ACC112 (cell line): Measurements from ENCODE around the gene RECQL5.

Experiments
- H2AFZ ChIP-seq: fragments of 200-600 bp; sonication (generic); one replicate; pipeline ENCODE4 v1.6.0; 2017; ENCODE audit warnings: antibody characterized with exemption, low read length; ENCODE audit not compliant: unreplicated experiment
- H3K27ac ChIP-seq: fragments of 200-600 bp; sonication (generic); 2 replicates; pipeline ENCODE4 v1.5.1; 2014; ENCODE audit warnings: low read depth, mild to moderate bottlenecking, antibody characterized with exemption, low read length, moderate library complexity
- H3K27me3 ChIP-seq: fragments of 200-600 bp; sonication (generic); 2 replicates; pipeline ENCODE4 v1.6.1; 2014; ENCODE audit warnings: mild to moderate bottlenecking, antibody characterized with exemption, low read length, moderate library complexity, mixed read lengths; ENCODE audit not compliant: insufficient read depth
- H3K36me3 ChIP-seq: fragments of 200-600 bp; sonication (generic); 2 replicates; pipeline ENCODE4 v1.6.1; 2016; ENCODE audit warnings: mild to moderate bottlenecking, antibody characterized with exemption, low read length, moderate library complexity, mixed read lengths; ENCODE audit not compliant: insufficient read depth
- H3K4me1 ChIP-seq: fragments of 200-600 bp; sonication (generic); one replicate; pipeline ENCODE4 v1.6.1; 2016; ENCODE audit warnings: low read length, mixed read lengths; ENCODE audit not compliant: insufficient read depth, unreplicated experiment, control insufficient read depth
- H3K4me3 ChIP-seq: fragments of 200-600 bp; sonication (generic); 2 replicates; pipeline ENCODE4 v1.5.1; 2014; ENCODE audit warnings: mild to moderate bottlenecking, low read depth, low read length
- H3K79me2 ChIP-seq: fragments of 200-600 bp; sonication (generic); one replicate; pipeline ENCODE4 v1.6.0; 2016; ENCODE audit warnings: low read length; ENCODE audit not compliant: control insufficient read depth, unreplicated experiment, insufficient read depth

RECQL5 gene

GRCh38 chr17:75626496-75627038 is 40.4 kb downstream of the RECQL5 start:
- no peak overlapping the region for H3K27ac ChIP-seq
- no peak overlapping the region for H2AFZ ChIP-seq

GRCh38 chr17:75625813-75626486 is 41.0 kb downstream of the RECQL5 start:
- no peaks in the 10 kb centered on the region for H3K79me2 ChIP-seq
- no peak overlapping the region for H2AFZ ChIP-seq
- H3K27me3 ChIP-seq = no peaks in the 10 kb centered on the region
- H3K27ac ChIP-seq = no peak overlapping the region
- H3K36me3 ChIP-seq = no peaks in the 10 kb centered on the region
- no peak overlapping the region for H3K4me3 ChIP-seq
- H3K4me1 ChIP-seq = no peaks in the 10 kb centered on the region

More at GRCh38 chr17:75626496-75627038, 40.4 kb downstream of the RECQL5 start:
- Histone ChIP-seq H3K79me2 (no peaks in the 10 kb centered on the region), H3K4me3 (no peak overlapping the region), H3K27me3 (no peaks in the 10 kb centered on the region), H3K36me3 (no peaks in the 10 kb centered on the region), H3K4me1 (no peaks in the 10 kb centered on the region)

DNA sequence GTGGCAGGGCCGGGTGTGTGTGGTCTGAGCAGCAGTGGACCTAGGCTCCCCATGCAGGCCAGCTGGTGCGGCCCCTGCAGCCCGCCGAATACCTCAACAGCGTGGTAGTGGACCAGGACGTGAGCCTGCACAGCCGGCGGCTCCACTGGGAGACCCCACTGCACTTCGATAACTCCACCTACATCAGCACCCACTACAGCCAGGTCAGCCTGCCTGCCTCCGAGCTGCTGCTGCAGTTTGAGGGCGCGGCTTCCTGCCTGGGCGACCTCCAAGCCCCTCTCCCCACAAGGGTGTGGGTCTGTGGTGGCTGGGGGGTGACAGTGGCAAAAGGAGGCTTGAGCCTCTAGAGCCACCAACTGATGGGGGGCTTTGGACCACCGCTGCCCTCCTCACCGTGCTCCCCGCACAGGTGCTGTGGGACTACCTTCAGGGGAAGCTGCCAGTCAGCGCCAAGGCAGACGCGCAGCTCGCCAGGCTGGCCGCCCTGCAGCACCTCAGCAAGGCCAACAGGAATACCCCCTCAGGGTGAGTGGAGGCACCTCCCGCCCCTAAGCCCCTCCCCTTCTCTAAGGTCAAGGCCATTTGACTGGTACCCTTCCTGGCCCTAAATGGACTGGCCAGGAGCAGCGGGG is 42.1 kb downstream of the RECQL5 start:
- no peak overlapping the region for H3K27ac ChIP-seq
- no peak overlapping the region for H3K4me3 ChIP-seq
- no peaks in the 10 kb centered on the region for H3K36me3 ChIP-seq
- no peak overlapping the region for H2AFZ ChIP-seq
- H3K4me1 ChIP-seq = no peaks in the 10 kb centered on the region
- no peaks in the 10 kb centered on the region for H3K79me2 ChIP-seq
- H3K27me3 ChIP-seq = no peaks in the 10 kb centered on the region

GRCh38 chr17:75624021-75624420 is 42.9 kb downstream of the RECQL5 start:
- H2AFZ ChIP-seq = no peak overlapping the region
- H3K4me3 ChIP-seq = no peak overlapping the region
- H3K4me1 ChIP-seq = no peaks in the 10 kb centered on the region
- no peaks in the 10 kb centered on the region for H3K79me2 ChIP-seq
- no peaks in the 10 kb centered on the region for H3K36me3 ChIP-seq
- H3K27me3 ChIP-seq = no peaks in the 10 kb centered on the region
- H3K27ac ChIP-seq = no peak overlapping the region

DNA sequence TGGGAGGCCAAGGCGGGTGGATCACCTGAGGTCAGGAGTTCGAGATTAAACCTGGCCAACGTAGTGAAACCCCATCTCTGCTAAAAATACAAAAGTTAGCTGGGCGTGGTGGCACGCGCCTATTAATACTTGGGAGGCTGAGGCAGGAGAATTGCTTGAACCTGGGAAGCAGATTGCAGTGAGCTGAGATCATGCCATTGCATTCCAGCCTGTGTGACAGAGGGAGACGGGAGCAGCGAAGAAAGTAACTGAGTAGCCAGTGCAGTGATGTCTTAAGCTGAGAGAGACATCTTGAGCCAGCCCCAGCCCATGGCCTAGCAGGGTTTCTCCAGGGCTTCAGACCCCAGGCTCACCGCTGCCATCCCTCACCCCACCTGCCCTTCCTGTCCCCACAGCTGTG is 43.6 kb downstream of the RECQL5 start:
- Histone ChIP-seq H3K4me3 (no peak overlapping the region), H3K27ac (no peak overlapping the region), H3K4me1 (no peaks in the 10 kb centered on the region), H3K79me2 (no peaks in the 10 kb centered on the region), H3K27me3 (no peaks in the 10 kb centered on the region), H3K36me3 (no peaks in the 10 kb centered on the region), H2AFZ (no peak overlapping the region)

GRCh38 chr17:75622771-75623273 is 44.1 kb downstream of the RECQL5 start:
- Histone ChIP-seq H3K79me2 (no peaks in the 10 kb centered on the region), H3K27ac (no peak overlapping the region), H3K36me3 (no peaks in the 10 kb centered on the region), H3K4me1 (no peaks in the 10 kb centered on the region), H2AFZ (no peak overlapping the region), H3K4me3 (no peak overlapping the region), H3K27me3 (no peaks in the 10 kb centered on the region)

- H3K79me2 ChIP-seq = no peaks in the 10 kb centered on the region
- H3K4me1 ChIP-seq = no peaks in the 10 kb centered on the region
- no peak overlapping the region for H2AFZ ChIP-seq
- H3K36me3 ChIP-seq = no peaks in the 10 kb centered on the region
- no peak overlapping the region for H3K4me3 ChIP-seq
- no peaks in the 10 kb centered on the region for H3K27me3 ChIP-seq
- H3K27ac ChIP-seq = no peak overlapping the region
Measured at GRCh38 chr17:75622076-75622475, 44.9 kb downstream of the RECQL5 start.

DNA sequence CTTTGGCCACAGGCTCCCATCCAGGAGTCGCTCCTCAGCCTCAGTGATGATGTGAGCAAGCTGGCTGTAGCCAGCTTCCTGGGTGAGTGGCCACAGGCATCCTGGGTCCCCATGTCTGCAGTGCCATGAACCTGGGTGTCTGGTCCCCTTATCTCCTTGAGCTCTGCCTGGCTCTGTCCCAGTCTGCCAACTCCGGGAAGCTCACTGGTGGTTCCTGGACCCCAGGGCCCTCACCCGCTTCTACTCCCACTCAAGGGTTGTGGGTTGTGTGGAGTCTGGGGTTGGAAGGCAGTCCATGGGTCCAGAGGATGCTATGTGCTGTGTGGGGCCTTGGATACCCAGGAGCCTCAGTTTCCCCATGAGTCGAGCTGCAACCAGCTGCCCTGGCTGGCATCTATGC is 45.5 kb downstream of the RECQL5 start:
- no peaks in the 10 kb centered on the region for H3K27me3 ChIP-seq
- H3K4me1 ChIP-seq = no peaks in the 10 kb centered on the region
- no peaks in the 10 kb centered on the region for H3K36me3 ChIP-seq
- H3K4me3 ChIP-seq = no peak overlapping the region
- H3K79me2 ChIP-seq = no peaks in the 10 kb centered on the region
- no peak overlapping the region for H2AFZ ChIP-seq
- no peak overlapping the region for H3K27ac ChIP-seq

- Histone ChIP-seq H3K27ac (no peak overlapping the region), H3K36me3 (no peaks in the 10 kb centered on the region), H3K4me1 (no peaks in the 10 kb centered on the region)
Measured at GRCh38 chr17:75619506-75620431, 47.2 kb downstream of the RECQL5 start.

DNA sequence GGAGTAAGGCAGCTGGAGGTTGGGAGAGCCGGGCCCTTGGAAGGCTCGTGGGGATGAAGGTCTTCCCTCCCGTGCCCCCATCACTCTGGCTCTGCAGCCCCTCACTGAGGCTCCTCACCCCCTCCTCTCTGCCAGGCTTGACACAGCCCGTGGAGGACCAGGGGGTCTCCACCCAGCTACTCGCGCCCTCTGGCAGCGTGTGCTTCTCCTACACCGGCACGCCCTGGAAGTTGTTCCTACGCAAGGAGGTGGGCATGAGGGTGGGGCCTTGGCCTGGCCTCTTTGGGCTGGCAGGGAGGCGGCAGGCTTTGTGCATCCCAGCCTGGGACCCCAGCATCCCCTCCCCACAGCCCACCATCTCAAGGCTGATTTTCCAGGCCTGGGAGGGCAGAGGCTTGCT is 49.3 kb downstream of the RECQL5 start:
- Histone ChIP-seq H2AFZ (no peak overlapping the region), H3K4me1 (no peaks in the 10 kb centered on the region), H3K27me3 (no peaks in the 10 kb centered on the region), H3K79me2 (no peaks in the 10 kb centered on the region), H3K27ac (no peak overlapping the region), H3K4me3 (no peak overlapping the region), H3K36me3 (no peaks in the 10 kb centered on the region)

More at GRCh38 chr17:75619506-75620431, 47.2 kb downstream of the RECQL5 start:
- Histone ChIP-seq H2AFZ (no peak overlapping the region), H3K79me2 (no peaks in the 10 kb centered on the region), H3K27me3 (no peaks in the 10 kb centered on the region), H3K4me3 (no peak overlapping the region)
